Body of pancreas (tissue), 4 donors: ENCODE data around the gene GPSM3.

Experiments used
- POLR2A ChIP-seq, 3 donors: fragments of 450-650 bp; IDR thresholded peaks; one replicate each; pipeline ENCODE4 v1.6.1; 2016; ENCODE audit warnings: antibody characterized with exemption in 3 of 3, mild to moderate bottlenecking in 2 of 3
- TF ChIP-seq, protein P1 (sequence below), 7 experiments: fragments of 450-650 bp in 4 of 7; fragments of 200-600 bp in 3 of 7; sonication (generic) in 3 of 7; IDR thresholded peaks; one replicate each; pipeline ENCODE4 v1.5.1; 2016 to 2019; ENCODE audit warnings: antibody characterized with exemption in 7 of 7

DNA sequence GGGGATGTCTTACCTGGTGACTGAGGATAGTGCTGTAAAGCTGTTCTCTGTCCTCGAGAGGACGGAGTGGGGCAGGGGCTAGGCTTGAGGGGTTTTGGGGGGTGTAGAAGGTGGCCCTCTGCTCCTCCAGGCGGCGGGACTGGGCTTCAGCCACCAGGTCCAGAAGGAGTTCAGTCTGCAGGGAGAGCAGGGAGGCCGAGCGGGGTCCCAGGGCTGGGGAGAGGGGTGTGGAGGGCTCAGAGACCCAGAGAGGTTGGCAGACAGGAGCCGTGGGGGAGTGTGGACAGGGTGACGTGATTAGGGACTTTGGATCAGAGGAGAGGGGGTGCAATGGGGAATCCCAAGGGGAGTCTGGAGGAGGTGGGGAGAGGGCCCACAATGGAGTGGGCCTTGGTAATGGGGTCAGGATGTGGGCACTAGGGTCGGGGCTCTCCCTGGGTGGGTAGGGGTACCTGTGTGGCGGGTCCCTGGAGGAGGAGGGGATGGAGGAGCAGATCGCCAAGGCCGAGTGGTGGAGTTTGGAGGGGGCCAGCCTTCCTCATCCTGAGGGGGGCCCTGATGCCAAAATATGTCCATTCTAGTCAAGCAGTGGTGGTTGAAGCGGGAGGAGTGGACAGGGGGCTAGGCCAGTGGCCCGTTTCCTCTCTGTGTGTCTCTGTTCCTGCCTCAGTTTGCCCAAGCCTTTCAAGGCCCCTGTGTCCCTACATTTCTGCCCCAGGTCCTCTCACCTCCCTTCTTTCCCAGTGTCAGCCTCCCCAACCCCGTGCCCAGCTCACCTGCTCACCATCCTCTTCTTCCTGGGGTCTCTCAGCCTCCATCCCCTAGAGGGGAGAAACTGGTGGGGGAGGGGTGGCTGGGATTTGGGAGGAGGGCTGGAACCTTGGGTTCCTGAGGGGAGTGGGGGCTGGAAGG lies 491 bp downstream of the GPSM3 start:
- no peak for TF ChIP-seq POLR2A (IDR thresholded peaks at IDR 0.05)
- TF ChIP-seq, protein P1, sequence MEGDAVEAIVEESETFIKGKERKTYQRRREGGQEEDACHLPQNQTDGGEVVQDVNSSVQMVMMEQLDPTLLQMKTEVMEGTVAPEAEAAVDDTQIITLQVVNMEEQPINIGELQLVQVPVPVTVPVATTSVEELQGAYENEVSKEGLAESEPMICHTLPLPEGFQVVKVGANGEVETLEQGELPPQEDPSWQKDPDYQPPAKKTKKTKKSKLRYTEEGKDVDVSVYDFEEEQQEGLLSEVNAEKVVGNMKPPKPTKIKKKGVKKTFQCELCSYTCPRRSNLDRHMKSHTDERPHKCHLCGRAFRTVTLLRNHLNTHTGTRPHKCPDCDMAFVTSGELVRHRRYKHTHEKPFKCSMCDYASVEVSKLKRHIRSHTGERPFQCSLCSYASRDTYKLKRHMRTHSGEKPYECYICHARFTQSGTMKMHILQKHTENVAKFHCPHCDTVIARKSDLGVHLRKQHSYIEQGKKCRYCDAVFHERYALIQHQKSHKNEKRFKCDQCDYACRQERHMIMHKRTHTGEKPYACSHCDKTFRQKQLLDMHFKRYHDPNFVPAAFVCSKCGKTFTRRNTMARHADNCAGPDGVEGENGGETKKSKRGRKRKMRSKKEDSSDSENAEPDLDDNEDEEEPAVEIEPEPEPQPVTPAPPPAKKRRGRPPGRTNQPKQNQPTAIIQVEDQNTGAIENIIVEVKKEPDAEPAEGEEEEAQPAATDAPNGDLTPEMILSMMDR (IDR thresholded peaks at IDR 0.05): no peak
